Measurements from ENCODE around the gene THAP4. TPM values are rescaled to one million over a fixed set of nuclear protein-coding genes. Genes with fewer than 3 reads are reported as not detected.

The THAP4 gene
- total and polyA plus RNA-seq, 2 of the 13 experiments (the other 11 are each of a cell fraction or from before 2014, with no cell fraction given): 59.7 to 75.7 TPM

DNA sequence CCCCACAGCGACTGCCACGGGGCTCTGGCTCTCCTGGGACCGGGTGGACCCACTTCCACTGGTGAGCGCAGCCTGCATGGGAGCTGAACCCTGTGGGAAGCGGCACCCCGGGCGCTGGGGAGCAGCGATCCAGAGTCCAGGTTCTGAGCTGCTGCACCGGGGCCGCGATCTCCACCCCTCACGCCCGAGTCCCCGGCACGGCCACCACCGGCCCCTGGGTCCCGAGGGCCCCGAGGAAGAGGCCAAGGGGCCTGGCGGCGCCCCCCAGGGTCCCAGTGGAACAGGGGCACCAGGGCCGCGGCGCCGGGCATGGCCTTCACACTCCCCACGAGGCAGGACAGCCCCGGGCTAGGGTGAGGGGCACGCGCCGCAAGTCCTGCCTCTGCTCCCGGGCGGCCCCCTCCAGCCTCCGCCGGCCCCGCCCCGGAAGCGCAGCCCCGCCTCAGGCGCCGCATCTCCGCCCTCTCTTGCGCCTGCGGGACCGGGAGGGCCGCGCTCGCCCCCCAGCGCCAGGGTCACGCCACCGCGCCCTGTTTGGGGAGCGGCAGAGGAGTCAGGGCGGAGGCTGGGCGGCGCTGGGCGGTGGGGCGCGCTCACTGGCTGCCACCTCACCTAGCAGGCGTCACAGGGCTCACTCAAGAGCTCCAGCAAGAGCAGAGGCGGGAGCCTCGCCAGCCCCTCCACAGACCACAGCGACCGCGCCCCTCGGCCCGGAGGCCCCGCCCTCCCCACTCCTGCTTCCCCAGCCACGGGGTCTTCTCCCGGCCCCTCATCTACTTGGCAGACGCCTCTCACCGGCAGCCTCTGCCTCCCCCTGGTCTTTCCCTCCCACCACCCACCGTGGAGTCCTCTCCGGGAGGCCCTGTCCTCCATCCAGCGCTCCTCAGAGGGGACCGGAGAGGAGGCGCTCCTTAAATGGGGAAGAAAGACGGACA is 26.8 kb downstream of the THAP4 start (continued):
- TF ChIP-seq, protein P1, sequence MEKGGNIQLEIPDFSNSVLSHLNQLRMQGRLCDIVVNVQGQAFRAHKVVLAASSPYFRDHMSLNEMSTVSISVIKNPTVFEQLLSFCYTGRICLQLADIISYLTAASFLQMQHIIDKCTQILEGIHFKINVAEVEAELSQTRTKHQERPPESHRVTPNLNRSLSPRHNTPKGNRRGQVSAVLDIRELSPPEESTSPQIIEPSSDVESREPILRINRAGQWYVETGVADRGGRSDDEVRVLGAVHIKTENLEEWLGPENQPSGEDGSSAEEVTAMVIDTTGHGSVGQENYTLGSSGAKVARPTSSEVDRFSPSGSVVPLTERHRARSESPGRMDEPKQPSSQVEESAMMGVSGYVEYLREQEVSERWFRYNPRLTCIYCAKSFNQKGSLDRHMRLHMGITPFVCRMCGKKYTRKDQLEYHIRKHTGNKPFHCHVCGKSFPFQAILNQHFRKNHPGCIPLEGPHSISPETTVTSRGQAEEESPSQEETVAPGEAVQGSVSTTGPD (CRISPR knock-in tag; IDR thresholded peaks at IDR 0.05): no peak
- 0 out of 2 replicates have a peak, but pooled peaks have one; percentile 32 for TF ChIP-seq ZZZ3 (CRISPR knock-in tag; IDR thresholded peaks at IDR 0.05; ENCODE audit: borderline replicate concordance)
- TF ChIP-seq, protein P2, sequence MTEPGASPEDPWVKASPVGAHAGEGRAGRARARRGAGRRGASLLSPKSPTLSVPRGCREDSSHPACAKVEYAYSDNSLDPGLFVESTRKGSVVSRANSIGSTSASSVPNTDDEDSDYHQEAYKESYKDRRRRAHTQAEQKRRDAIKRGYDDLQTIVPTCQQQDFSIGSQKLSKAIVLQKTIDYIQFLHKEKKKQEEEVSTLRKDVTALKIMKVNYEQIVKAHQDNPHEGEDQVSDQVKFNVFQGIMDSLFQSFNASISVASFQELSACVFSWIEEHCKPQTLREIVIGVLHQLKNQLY (CRISPR knock-in tag; IDR thresholded peaks at IDR 0.05): peak; percentile 71
- TF ChIP-seq MTF1 (CRISPR knock-in tag; IDR thresholded peaks at IDR 0.05): 0 out of 2 replicates have a peak, but pooled peaks have one; percentile 3
- no peak for TF ChIP-seq ZBTB21 (CRISPR knock-in tag; IDR thresholded peaks at IDR 0.05)
- TF ChIP-seq, protein P3, sequence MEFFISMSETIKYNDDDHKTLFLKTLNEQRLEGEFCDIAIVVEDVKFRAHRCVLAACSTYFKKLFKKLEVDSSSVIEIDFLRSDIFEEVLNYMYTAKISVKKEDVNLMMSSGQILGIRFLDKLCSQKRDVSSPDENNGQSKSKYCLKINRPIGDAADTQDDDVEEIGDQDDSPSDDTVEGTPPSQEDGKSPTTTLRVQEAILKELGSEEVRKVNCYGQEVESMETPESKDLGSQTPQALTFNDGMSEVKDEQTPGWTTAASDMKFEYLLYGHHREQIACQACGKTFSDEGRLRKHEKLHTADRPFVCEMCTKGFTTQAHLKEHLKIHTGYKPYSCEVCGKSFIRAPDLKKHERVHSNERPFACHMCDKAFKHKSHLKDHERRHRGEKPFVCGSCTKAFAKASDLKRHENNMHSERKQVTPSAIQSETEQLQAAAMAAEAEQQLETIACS (CRISPR knock-in tag; IDR thresholded peaks at IDR 0.05): peak; percentile 68; the same call in 1 of the 2 replicates
- peak; percentile 62; the same call in 1 of the 2 replicates for TF ChIP-seq KDM1A (CRISPR knock-in tag; IDR thresholded peaks at IDR 0.05)
- TF ChIP-seq, protein P4, sequence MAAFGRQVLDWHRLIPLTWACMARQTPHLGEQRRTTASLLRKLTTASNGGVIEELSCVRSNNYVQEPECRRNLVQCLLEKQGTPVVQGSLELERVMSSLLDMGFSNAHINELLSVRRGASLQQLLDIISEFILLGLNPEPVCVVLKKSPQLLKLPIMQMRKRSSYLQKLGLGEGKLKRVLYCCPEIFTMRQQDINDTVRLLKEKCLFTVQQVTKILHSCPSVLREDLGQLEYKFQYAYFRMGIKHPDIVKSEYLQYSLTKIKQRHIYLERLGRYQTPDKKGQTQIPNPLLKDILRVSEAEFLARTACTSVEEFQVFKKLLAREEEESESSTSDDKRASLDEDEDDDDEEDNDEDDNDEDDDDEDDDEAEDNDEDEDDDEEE (CRISPR knock-in tag; IDR thresholded peaks at IDR 0.05): peak; percentile 78; the same call in 1 of the 2 replicates
- TF ChIP-seq, protein P5, sequence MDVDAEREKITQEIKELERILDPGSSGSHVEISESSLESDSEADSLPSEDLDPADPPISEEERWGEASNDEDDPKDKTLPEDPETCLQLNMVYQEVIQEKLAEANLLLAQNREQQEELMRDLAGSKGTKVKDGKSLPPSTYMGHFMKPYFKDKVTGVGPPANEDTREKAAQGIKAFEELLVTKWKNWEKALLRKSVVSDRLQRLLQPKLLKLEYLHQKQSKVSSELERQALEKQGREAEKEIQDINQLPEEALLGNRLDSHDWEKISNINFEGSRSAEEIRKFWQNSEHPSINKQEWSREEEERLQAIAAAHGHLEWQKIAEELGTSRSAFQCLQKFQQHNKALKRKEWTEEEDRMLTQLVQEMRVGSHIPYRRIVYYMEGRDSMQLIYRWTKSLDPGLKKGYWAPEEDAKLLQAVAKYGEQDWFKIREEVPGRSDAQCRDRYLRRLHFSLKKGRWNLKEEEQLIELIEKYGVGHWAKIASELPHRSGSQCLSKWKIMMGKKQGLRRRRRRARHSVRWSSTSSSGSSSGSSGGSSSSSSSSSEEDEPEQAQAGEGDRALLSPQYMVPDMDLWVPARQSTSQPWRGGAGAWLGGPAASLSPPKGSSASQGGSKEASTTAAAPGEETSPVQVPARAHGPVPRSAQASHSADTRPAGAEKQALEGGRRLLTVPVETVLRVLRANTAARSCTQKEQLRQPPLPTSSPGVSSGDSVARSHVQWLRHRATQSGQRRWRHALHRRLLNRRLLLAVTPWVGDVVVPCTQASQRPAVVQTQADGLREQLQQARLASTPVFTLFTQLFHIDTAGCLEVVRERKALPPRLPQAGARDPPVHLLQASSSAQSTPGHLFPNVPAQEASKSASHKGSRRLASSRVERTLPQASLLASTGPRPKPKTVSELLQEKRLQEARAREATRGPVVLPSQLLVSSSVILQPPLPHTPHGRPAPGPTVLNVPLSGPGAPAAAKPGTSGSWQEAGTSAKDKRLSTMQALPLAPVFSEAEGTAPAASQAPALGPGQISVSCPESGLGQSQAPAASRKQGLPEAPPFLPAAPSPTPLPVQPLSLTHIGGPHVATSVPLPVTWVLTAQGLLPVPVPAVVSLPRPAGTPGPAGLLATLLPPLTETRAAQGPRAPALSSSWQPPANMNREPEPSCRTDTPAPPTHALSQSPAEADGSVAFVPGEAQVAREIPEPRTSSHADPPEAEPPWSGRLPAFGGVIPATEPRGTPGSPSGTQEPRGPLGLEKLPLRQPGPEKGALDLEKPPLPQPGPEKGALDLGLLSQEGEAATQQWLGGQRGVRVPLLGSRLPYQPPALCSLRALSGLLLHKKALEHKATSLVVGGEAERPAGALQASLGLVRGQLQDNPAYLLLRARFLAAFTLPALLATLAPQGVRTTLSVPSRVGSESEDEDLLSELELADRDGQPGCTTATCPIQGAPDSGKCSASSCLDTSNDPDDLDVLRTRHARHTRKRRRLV (CRISPR knock-in tag; IDR thresholded peaks at IDR 0.05): no peak
- TF ChIP-seq RBM22 (optimal IDR thresholded peaks at IDR 0.05; ENCODE audit: low read length): peak; percentile 19
- TF ChIP-seq NFRKB (IDR thresholded peaks at IDR 0.05): no peak
- no peak for TF ChIP-seq CREM (IDR thresholded peaks at IDR 0.05)
- no peak for TF ChIP-seq CREM (CRISPR knock-in tag; IDR thresholded peaks at IDR 0.05)
- TF ChIP-seq, protein P6, sequence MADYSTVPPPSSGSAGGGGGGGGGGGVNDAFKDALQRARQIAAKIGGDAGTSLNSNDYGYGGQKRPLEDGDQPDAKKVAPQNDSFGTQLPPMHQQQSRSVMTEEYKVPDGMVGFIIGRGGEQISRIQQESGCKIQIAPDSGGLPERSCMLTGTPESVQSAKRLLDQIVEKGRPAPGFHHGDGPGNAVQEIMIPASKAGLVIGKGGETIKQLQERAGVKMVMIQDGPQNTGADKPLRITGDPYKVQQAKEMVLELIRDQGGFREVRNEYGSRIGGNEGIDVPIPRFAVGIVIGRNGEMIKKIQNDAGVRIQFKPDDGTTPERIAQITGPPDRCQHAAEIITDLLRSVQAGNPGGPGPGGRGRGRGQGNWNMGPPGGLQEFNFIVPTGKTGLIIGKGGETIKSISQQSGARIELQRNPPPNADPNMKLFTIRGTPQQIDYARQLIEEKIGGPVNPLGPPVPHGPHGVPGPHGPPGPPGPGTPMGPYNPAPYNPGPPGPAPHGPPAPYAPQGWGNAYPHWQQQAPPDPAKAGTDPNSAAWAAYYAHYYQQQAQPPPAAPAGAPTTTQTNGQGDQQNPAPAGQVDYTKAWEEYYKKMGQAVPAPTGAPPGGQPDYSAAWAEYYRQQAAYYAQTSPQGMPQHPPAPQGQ (CRISPR knock-in tag; IDR thresholded peaks at IDR 0.05; ENCODE audit: borderline replicate concordance): no peak
- TF ChIP-seq ZNF788 (CRISPR knock-in tag; IDR thresholded peaks at IDR 0.05; ENCODE audit: borderline replicate concordance): peak; percentile 84
